ENCODE measurements around the gene LENEP. TPM values are rescaled to one million over a fixed set of nuclear protein-coding genes. Genes with fewer than 3 reads are reported as not detected.

Gene LENEP
- polyA plus RNA-seq (ENCODE audit: insufficient read length) = not detected

- no peak for DNase-seq (ENCODE audit: low read depth)
These were observed at the start of gene LENEP for GRCh38 chr1:154993572-154994268. LENEP (plus strand) TSS chr1:154993586; CDS start chr1:154993608, 22 bp downstream.

GRCh38 chr1:154943649-154944400, 49.6 kb upstream of the LENEP start:
- DNase-seq (ENCODE audit: low read depth) = no peak

GRCh38 chr1:154944401-154945159, 48.8 kb upstream of the LENEP start:
- no peak for DNase-seq (ENCODE audit: low read depth)

GRCh38 chr1:154945160-154945961, 48.0 kb upstream of the LENEP start:
- DNase-seq (ENCODE audit: low read depth) = no peak

- no peak for DNase-seq (ENCODE audit: low read depth)
These were observed 47.2 kb upstream of the LENEP start for GRCh38 chr1:154945962-154946850.

- DNase-seq (ENCODE audit: low read depth) = no peak
These were observed 45.3 kb upstream of the LENEP start for GRCh38 chr1:154948079-154948478.

- DNase-seq (ENCODE audit: low read depth) = no peak
These were observed 41.3 kb upstream of the LENEP start for GRCh38 chr1:154951901-154952657.

- no peak for DNase-seq (ENCODE audit: low read depth)
These were observed 40.7 kb upstream of the LENEP start for GRCh38 chr1:154952664-154953063.

GRCh38 chr1:154953611-154954038, 39.8 kb upstream of the LENEP start:
- DNase-seq (ENCODE audit: low read depth) = no peak

- no peak for DNase-seq (ENCODE audit: low read depth)
These were observed 38.8 kb upstream of the LENEP start for GRCh38 chr1:154954541-154954940.

- no peak for DNase-seq (ENCODE audit: low read depth)
These were observed 38.2 kb upstream of the LENEP start for GRCh38 chr1:154955039-154955717.

- DNase-seq (ENCODE audit: low read depth) = peak; percentile 94
These were observed 37.5 kb upstream of the LENEP start, which contains the start of gene PBXIP1 for GRCh38 chr1:154955718-154956543. PBXIP1 (minus strand) TSS chr1:154956099; CDS start chr1:154953721, 2,378 bp downstream.

- DNase-seq (ENCODE audit: low read depth) = no peak
These were observed 36.8 kb upstream of the LENEP start for GRCh38 chr1:154956544-154956941.

GRCh38 chr1:154957091-154957657, 36.2 kb upstream of the LENEP start:
- no peak for DNase-seq (ENCODE audit: low read depth)

- no peak for DNase-seq (ENCODE audit: low read depth)
These were observed 35.4 kb upstream of the LENEP start for GRCh38 chr1:154958036-154958435.

GRCh38 chr1:154958681-154959425, 34.5 kb upstream of the LENEP start:
- no peak for DNase-seq (ENCODE audit: low read depth)

- no peak for DNase-seq (ENCODE audit: low read depth)
These were observed 34.0 kb upstream of the LENEP start for GRCh38 chr1:154959426-154959780.
